Measurements from ENCODE around the gene SEZ6L.

DNA sequence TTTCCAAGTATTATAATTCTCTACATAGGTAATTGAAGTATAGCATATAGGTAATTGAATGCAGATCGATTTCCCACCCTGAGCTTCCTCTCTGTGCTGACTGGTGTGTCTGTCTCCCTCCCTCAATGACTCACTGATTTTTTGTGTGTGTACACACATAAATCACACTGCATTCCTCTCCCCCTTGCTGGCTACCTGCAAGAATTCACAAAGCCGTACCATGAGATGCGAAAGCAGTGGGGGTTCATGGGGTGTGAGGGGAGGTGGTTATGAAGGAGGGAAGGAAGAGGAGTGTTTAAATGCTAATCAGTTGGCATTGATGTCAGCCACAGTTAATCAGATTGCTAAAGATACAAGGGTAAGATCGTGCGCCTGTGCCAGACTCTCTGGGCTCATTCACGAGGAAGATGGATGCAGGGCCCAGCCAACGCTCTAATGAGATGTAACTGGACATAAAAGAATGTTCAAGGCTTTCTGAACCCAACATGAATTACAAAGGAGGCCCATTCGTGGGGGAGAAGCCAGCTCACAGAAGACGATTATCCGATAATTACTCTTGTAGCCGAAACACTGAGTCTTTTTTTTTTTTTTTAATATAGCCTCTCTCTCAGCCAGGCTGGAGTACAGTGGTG, 107.4 kb downstream of the SEZ6L start:
- TF ChIP-seq POLR2AphosphoS5 (IDR thresholded peaks at IDR 0.05; ENCODE audit: low read depth, low read length) (no peak), POLR2A (IDR thresholded peaks at IDR 0.05; ENCODE audit: low read depth, low read length) (no peak)
